HG02642 (cell line): Measurements from ENCODE around the gene APOM.

Source experiments
- ATAC-seq: cut with Tn5 transposase; IDR thresholded peaks from one replicate; pipeline ENCODE4 v1.9.1; 2021; ENCODE audit warnings: mild to moderate bottlenecking; ENCODE audit not compliant: unreplicated experiment, poor library complexity

The APOM gene

DNA sequence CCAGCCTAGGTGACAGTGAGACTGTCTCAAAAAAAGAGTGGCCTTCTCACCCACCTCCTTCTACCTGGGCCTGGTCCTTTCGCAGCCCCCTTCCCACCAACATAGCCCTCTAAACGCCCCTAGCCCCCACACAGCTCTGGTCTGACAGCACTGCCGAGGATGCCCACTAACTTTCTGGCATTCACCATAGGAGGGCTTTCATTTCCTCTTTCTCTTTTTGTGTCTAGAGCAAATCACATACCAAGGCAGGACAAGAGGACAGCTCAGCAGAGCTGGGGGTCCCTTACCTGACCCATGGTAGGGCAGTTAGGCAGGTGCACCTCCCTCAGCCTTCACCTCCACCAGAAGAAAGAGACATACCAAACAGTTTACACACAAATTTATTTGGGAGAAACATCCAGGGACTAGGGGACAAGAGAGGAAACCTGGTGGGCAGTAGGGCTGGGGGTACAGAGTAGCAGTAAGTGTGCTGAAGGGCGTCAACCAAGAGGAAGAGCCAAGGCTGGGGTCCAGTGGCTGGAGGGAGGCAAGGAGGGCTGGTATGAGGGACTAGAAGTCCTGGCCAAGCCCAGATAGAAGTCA, 20.7 kb downstream of the APOM start:
- no peak for ATAC-seq

DNA sequence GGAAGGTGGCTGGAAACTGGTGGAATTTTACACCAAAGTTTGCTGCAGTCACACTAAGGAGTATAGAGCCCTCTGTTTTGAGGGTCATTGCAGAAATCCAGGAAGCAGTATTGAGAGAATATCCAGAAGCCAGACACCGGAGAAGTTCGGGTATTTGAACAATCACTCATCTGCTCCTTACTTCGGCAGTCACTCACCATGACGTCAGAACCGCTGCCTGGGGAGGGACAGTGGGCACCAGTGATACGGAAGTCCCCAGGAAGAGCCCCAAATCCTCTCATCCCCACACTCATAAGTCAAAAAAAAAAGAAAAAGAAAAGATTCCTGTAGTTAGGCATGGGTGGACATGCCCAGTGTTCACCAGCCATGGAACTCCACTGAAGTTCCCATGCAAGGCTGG, 21.2 kb downstream of the APOM start:
- ATAC-seq = no peak

DNA sequence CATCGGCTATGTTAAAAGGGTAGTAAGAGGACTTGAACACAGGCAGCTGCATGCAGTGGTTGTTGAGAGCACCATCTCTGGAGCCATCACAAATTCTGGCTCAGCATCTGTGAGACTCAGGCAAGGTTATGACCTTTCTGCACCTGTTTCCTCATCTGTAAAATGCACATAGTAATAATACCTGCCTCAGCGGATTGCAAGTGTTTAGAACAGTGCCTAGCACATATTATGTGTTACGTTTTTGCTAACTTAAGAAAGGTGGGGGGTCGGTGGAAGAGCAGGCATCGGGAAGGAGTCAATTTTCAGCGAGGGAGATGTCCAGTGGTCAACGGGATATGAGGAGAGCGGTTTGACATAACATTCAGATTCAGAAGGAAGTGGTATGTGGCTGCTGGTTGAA, 22.3 kb downstream of the APOM start:
- no peak for ATAC-seq

DNA sequence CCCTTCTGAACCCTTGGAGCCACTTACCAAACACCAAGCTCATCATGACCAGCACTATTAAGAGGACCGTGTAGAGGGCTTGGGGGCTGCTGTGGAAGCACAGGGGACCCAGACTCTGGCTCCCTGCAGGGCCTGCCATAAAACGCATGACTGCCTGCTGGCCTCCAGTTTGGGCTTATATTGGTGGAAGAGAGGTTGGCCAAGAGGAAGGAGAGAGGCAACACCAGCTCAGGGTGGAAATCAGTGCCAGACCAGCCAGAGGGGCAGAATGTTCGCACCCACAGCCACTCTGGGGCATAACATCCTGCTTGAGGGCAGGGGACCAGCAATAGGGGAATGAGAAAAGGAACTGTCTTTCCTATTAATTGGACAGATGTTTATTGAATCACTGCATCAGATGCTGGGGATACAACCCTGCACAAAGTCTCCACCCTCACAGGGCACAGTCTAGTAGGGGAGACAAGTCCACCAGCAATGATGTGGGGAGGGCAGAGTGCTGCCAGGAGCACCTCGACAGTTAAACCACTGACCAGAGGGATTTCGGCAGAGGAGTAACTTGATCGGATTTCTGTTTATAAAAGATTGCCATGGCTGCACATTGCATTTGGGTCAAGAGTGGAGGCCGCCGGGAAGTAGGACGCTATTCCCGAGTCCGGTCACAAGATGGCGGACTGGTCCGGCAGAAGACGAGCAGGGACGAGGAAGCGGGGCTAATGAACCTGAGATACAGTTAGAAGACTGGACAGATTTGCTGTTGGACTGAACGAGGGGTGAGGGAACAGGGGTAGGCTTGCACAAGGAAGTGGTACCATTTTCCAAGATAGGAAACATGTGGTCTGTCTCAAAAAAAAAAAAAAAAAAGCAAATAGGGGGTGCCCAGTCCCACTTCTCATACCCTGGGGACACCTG, 24.8 kb downstream of the APOM start, which contains the start of gene LY6G5C:
TSS of gene LY6G5C (minus strand) at position 842 of the 909 bp plus-strand sequence. CDS start at position 148, 694 bp downstream.
- peak; percentile 53 for ATAC-seq

DNA sequence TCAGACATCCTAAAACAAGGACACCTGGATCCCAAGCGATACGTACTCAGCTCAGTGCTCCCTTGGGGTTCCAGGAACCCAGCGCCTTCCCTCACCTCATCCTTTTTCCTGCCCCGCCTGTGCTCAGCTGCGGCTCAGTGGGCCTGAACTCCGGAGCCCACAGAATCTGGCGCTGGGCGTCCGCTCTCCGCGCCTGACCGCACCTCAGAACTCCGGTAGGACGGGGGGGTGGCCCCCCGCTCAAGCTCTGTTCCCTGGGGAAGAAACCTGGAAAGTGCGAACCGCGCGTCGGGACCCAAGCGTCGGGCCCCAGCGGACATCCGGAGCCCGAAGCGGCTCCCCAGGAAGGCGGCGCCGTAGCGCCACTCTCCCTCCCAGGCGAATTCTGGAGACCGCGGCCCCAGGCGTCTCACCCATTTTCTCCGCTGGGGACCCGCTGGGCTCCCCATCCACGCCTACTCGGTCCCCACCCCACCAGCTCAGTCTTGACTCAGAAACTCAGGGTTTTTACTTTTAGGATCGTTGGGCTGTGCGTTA, 25.5 kb downstream of the APOM start:
- peak; percentile 33 for ATAC-seq

- ATAC-seq = no peak
Observed at GRCh38 chr6:31683591-31683990, 27.9 kb downstream of the APOM start.

DNA sequence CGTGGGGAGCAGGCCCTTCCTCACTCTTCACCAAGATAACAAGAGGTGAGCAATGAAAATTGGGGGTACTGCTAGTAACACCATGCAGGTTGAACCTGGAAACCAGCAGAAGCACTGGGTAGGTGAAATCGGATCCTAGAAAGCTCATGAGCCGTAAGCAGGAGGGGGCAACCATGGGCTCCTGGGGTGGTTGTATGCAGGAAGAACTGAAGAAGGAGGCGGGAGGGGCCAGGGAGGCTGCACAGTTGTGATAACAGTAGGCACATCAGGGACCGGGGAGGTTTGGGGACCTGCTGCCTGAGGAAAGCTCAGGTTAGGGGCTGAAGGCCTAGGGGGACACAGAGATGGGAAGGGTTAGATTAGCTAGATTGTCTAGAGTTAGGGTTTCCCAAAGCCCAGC, 30.8 kb downstream of the APOM start:
- no peak for ATAC-seq

GRCh38 chr6:31687321-31687720, 31.6 kb downstream of the APOM start:
- ATAC-seq = no peak

DNA sequence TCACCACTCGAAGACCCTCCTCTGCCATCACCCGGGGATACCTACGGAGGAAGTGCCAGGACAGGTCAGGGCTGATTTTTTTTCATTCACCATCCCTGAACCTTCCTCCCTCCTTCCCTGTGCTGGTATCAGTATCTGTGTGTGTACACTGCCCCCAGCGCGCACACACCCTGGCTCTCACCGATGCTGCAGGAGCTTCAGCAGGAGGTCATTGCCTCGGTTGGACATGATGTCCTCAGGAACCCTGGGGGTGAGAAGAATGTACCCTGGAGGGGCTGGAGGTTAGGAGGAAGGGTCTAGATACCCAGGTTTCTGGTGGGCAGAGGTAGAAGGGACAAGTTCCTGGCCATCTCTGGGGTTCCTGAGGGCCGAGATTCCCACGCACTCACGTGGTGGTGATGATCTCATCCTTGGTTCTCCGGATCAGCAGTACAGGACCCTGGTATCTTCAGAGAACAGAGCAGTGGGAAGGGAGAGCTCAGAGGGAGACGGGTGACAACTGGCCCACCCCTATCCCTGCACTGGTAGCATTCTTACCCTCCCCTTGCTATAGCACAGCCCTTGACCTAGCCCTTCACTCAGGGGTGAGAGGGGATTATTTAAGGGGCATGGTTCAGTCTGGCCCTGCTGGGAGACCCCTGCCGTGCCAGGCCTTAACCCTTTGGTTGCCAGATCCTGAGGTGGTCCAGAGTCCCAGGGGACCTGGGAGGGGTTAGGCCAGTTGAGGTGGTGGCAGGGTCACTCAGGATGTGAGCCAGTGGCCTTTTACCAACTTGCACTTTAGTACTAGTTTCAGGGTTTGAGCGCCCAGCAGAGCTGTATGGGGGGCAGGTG, 32.4 kb downstream of the APOM start:
- no peak for ATAC-seq

DNA sequence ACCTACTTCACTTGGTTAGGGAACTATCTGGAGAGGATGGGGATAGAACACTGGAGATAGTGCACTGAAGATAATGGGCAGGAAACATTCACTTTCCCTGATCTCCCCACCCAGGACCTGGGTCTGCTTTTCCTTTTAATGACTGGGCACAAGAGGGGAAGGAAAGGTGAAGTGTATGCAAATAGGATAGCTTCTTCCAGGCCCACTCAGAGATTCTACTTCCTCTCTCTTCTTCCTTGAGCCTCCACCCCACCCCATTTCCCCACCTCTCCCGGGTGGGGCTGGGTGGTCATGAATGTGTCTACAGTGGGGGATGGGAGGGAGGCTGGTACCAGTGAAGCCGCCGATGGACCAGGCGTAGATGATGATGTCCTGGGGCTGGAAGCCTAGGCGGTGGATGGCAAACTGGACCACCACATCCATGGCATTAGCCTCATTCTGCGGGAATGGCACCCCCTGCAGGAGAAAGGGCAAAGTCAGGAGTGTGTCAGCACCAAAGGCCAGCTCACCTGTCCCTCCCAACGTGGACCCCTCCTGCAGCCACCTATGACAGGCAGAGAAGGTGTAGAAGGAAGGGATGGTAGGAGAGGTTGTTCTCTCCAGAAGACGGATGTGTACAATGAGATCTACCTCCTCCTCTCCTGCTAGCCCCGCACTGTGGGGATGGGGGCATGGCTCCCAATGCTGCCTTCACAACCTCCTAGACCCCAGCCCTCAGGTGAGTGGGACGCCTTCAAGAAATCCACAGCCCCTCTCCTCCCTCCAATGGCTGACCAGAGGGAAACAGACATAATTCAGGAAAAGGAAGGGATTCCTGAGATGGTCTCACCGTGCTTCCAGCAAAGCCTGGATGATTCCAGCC, 33.8 kb downstream of the APOM start:
- ATAC-seq = no peak

- ATAC-seq = no peak
Observed at GRCh38 chr6:31690231-31691077, 34.8 kb downstream of the APOM start.

GRCh38 chr6:31691078-31691463, 35.4 kb downstream of the APOM start:
- no peak for ATAC-seq

DNA sequence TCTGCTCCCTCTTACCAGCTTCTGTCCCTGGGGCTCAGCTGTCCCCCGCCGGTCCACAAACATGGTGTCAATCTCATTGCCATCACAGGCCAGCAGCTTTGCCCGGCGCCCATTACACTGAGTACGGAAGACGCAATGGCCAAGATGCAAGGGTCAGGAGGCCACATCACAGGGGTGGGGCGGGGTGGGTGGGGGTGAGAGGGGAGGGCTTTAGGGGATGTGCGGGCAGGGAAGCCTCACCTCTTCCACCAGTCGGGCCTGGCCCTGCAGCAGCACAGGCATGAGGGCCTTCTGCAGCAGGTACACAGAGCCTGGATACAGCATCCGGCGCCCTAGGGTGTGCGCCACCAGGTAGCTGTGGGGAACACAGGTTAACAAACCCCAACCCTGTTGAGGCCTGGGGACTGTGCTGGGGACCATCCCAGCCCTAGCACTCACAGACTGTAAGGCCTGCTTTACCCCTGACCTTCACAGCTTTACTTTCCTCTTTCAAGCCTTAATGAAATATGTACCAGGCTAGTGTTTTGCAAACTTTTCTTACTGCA, 35.9 kb downstream of the APOM start:
- ATAC-seq = no peak

DNA sequence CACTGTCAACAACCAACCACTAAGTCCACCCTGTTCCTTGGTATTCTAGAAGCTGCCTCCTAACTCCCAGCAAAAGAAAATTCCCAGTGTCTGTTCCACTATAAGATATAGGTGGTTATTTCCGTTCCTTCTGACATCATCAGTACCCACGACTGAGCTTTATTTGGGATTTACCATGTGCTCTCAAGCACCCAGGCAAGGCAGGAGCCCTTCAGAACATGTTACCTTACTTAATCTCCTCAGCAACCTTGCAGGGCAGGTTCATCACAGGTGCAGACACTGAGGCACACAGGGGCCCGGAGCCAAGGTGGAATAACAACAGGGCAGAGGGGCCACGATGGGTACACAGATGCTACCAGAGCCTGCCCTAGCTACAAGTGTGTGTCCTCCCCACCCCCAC, 36.7 kb downstream of the APOM start:
- ATAC-seq = no peak

GRCh38 chr6:31692886-31693285, 37.2 kb downstream of the APOM start:
- no peak for ATAC-seq

- no peak for ATAC-seq
Observed at GRCh38 chr6:31693535-31693934, 37.8 kb downstream of the APOM start.

DNA sequence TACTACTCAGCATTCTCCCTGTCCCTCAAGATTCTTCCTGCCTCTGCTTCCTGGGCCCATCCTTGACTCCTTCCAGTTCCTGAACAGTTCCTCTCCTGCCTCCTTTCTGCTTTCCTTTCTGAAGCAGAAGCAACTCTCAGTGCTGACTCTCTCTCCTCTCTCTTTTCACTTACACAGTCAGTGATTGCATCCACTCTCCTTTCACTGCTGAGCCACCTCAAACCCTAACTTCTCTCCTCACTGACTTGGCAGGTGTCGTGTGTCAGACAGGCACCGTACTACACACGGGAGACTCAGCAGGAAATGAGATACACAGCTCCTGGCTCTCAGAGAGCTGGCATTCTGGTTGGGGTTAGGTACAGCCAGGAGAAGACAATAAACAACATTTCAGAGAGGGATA, 41.9 kb downstream of the APOM start:
- no peak for ATAC-seq

DNA sequence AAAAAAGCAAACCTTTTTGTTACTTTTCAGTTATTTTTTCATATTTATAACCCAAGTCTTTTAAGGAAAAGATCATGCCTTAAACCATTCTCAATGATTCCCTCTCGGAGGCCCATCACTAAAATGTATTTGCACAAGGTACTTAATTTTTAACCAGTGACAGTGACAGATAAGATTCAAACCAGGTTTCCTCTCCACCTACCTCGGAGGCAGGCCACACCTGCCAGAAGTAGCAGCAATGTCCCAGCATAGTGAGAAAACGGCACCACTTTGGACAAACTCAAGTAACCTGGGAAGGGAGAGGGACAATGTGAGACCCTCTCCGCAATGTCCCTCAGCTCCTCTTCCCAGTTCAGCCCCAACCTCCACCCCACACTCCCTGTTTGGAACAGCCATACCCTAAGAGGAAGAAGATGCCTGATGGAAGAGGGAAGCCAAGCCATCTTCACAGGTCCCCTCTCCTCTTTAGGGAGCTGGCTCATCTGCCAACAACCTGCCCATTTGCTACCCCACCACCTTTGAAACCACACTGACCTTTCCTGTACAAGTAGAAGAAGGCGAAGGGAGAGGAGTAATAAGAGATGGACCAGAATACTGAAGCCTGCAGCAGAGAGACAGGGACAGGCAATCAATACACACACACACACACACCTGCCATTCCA, 45.2 kb downstream of the APOM start:
- no peak for ATAC-seq
